HG02763 (cell line): ENCODE results near the gene SLC6A16.
"Not testable (repeated sequence)": the region's sequence is repeated elsewhere in the genome, so short reads cannot be mapped to it uniquely, and the experiment has no call there.

ENCODE experiments used
- ATAC-seq: cut with Tn5 transposase; IDR thresholded peaks from one replicate; pipeline ENCODE4 v1.9.1; 2021; ENCODE audit warnings: mild to moderate bottlenecking, moderate library complexity; ENCODE audit not compliant: unreplicated experiment

SLC6A16 gene

DNA sequence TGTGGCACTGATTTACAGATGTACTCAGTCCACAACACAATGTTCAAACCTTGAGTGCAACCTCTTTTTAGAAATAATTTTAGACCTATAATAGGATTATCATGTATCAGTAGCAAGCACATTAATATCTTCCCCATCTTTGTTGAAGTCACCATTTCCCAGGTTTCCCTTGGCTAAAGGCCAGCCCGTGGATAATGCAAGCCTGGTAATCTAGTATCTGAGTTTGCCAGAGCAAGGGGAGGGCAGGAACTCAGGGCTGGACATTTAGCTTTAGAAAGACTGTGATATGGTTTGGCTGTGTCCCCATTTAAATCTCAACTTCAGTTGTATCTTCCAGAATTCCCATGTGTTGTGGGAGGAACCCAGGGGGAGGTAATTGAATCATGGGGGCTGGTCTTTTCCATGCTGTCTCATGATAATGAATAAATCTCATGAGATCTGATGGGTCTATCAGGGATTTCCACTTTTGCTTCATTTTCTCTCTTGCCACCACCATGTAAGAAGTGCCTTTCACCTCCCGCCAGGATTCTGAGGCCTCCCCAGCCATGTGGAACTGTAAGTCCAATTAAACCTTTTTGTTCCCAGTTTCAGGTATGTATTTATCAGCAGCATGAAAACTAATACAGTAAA lies 37.7 kb downstream of the SLC6A16 start:
- no peak for ATAC-seq

DNA sequence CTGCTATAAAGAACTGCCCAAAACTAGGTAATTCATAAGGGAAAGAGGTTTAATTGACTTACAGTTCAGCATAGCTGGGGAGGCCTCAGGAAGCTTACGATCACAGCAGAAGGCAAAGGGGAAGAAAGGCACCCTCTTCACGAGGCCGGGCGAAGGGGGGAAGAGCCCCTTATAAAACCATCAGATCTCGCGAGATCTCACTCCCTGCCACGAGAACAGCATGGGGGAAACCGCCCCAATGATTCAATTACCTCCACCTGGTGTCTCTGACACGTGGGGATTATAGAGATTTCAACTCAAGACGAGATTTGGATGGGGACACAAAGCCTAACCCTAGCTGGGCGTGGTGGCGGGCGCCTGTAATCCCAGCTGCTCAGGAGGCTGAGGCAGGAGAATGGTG lies 42.8 kb downstream of the SLC6A16 start:
- no peak for ATAC-seq

DNA sequence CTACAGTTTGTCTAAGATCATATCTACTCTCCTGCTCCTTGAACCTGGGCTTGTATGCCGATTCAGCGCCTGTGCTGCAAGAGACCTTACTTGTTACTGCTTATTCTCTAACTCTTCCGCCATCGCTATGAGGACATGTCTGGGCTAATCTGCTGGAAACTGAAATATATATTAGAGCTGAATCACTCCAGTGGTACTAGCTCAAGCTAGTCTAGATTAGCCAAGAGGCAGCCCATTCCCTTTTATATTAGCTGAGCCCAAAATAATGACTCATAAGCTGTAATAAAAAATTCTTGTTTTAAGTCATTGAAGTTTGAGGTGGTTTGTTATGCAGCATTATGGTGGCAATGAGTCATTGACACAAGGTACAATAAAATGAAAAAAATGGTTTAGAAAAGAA lies 52.8 kb downstream of the SLC6A16 start:
- ATAC-seq = no peak

DNA sequence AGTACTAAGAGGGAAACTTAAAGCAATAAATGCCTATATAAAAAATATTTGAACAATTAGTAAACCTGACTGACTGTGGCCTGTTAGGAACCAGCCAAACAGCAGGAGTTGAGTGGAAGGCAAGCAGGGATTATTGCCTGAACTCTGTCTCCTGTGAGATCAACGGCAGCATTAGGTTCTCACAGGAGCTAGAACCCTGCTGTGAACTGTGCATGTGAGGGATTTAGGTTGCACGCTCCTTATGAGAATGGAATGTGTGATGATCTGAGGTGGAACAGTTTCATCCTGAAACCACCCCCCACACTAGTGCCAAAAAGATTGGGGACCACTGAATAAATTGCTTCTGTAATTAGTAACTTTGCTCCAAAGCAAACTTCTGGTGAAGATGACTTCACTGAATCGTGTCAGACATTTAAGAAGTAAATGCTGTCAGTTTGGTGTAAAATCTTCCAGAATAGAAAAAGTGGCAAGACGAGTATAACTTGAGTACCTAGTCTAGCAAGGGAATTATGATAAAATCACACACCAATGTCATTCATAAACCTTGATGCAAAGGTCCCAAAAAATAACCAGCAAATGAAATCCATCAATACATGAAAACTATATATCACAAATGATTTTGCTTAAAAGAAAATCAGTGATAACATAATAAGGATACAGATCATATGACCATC lies 53.8 kb downstream of the SLC6A16 start:
- no peak for ATAC-seq

DNA sequence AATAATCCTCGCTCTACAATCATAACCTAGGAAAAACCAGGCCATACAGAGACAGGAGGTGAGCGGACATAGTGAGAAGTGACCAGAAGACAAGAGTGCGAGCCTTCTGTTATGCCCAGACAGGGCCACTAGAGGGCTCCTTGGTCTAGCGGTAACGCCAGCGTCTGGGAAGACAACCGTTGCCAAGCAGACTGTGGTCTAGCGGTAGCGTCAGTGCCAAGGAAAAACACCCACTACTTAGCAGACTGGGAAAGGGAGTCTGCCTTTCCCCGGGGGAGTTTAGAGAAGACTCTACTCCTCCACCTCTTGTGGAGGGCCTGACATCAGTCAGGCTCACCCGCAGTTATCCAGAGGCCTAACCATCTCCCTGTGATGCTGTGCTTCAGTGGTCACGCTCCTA lies 58.6 kb downstream of the SLC6A16 start:
- ATAC-seq = not testable (repeated sequence)

DNA sequence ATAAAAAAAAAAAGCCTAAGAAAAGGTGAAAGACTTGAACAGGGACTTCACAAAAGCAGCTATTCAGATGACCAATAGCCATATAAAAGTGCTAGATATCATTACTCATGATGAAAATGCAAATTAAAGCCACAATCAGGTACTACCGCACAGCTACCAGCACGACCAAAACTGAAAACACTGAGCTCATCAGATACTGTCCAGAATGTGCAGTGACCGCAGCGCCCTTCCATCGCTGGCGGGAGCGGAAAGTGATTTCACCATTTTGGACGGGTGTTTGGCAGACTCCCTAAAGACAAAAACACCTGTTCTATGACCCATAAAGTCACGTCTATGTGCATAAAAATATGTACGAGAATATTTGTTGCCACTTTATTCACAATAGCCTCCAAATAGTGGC lies 60.7 kb downstream of the SLC6A16 start:
- ATAC-seq = no peak

DNA sequence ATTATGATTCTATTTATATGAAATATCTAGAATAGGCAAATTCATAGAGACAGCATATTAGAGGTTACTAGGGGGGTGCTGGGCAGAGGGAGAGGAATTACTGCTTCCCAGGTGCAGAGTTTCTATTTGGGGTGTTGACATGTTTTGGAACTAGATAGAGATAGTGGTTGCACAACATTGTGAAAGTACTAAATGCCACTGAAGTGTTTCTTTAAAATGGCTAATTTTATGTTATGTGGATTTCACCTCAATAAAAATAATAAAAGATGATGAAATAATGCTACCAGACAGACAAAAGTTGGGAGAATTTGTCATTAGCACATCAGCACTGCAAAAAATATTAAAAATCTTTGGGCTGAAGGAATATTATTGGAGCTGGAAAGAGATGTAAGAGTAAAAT lies 63.4 kb downstream of the SLC6A16 start:
- no peak for ATAC-seq

DNA sequence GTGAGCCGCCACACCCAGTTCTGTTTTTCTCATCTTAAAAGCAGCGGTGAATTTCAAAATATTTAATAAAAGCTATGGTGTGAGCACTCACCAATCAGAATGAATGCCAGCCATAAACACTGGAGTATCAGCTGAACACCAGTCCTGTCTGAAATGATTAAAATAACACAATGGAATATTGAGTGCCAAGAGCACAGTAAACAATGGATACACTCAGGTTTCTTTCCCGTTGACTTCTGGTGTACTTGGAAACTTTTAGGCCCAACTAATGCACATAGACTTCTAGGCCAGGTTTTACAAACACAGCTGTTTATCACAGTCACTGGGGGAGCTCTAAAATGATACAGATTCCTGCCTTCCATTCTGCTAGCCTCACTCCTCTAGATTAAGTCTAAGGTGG lies 68.3 kb downstream of the SLC6A16 start:
- ATAC-seq = no peak

DNA sequence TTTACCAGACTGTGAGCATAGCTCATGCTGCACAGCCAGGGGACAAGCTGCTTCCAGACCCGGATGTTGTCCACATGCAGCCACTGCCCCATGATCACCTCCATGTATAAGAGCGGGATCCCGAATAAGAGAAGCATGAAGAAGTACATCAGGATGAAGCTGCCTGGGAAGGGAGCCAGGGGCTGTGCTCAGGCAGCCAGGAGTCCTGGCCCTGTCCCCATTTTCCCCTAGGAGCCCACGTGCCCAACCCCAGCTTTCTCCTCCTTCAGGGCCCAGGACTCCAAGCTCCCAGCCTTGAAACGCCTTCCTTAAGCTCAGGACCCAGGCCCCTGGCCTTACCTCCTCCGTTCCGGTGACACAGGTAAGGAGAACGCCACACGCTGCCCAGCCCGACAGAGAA lies 69.3 kb downstream of the SLC6A16 start:
- no peak for ATAC-seq

DNA sequence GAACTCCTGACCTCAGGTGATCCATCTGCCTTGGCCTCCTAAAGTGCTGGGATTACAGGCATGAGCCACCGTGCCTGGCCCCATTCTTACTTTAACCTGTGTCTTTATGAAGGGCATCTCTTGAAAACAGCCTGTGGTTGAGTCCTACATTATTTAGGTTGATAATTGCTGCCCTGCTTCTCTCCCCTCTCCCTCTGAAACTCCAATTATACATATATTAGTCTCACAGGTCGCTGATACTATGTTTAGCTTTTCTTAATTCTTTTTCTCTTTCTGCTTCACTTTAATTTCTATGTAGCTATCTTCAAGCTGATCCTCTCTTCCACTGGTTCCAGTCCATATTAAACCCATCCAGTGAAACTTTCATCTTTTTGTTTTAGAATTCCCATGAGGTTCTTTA lies 75.1 kb downstream of the SLC6A16 start:
- no peak for ATAC-seq

DNA sequence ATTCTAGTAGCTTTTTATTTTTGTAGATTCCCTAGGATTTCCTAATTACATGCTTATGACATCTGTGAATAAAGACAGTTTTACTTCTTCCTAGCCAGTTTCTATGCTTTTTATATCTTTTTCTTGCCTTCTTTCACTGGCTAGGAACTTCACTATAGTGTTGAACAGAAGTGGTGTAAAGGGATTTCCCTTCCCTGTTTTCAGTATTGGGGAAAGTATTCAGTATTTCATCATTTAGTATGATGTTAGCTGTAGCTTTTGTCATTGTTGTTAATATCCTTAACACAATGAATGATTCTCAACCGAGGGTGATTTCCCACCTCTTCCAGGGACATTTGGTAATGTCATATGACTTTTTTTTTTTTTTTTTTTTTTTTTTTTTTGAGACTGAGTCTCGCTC lies 77.3 kb downstream of the SLC6A16 start:
- no peak for ATAC-seq

DNA sequence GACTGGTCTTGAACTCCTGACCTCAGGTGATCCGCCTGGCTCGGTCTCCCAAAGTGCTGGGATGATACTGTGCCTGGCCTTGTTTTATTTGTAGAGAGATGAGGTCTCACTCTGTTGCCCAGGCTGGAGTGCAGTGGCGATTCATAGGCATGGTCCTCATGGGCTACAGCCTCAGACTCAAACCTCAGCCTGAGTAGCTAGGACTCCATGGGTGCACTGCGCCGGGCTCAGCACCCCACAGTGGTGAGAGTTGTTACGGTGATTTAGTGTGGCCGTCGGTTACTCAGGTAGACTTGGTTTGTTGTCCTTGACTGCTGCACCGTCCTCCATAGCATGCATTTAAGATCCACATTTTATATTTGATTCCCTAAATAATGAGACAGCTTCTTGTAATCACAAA lies 80.7 kb downstream of the SLC6A16 start:
- no peak for ATAC-seq

DNA sequence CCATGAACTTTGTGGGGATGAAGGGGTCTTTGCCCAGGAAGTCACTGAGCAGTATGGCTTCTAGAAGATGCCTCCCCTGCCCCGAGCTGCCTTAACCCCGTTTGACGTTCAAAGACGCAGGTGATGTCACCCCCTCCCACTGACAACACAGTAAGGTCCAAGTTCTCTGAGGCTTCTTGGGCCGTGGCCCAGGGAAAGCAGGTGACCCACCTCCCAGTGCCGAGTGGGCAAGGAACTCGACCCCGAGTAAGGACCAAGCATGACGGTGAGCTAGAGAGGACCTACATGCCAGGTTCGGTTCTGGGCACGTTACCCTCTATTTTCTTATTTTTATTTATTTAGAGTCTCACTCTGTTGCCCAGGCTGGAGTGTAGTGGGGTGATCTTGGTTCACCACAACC lies 81.3 kb downstream of the SLC6A16 start:
- ATAC-seq = no peak

DNA sequence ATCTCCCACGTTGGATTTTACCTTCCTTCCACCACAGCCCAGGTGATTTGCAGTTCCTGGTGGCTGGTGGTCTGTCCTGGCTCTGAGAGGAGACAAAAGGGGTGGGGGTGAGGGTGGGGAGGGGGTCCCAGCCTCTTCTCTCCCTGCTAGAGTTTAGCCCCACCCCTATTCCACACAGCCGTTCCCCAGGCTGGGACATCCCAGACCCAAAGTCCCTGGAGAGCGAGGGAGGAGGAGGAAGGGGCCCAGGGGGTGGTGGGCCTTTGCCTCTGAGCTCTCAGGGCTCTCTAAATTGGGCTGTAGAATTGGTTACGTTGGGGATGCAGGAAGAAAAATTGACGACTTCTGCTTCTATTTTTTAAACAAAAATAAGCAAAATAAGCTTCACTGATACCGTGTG lies 81.9 kb downstream of the SLC6A16 start:
- no peak for ATAC-seq

DNA sequence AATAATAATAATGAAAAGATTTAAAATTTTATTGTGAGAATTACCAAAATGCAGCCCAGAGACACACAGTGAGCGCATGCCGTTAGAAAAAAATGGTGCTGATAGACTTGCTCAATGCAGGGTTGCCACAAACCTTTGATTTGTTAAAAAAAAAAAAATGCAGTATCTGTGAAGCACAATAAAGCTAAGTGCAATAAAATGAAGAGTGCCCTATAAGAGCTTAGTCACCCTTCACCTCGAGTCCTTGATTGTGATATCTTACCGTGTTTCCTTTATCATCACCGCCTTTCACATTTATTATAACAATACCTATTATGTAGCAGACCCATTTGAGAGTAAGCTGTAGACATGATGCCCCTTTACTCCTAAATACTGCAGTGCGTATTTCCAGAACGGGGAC lies 83.2 kb downstream of the SLC6A16 start:
- ATAC-seq = no peak
